H1 (cell line): ENCODE measurements around the gene ADAMTSL2. TPM values are rescaled to one million over a fixed set of nuclear protein-coding genes. Genes with fewer than 3 reads are reported as not detected.
A peak's percentile ranks its signal among the peaks of the same experiment; 100 is the strongest.

Source experiments
- CTCF ChIA-PET: fragments of 300-600 bp; sonication (Branson Sonifier 250); formaldehyde crosslinking; loops from one replicate; lab custom pipeline; 2021; ENCODE audit not compliant: partially characterized antibody; lab: Charles Lee
- POLR2A ChIA-PET: fragments of 300-600 bp; sonication (Branson Sonifier 250); formaldehyde crosslinking; loops from one replicate; lab custom pipeline; 2021; ENCODE audit warnings: inconsistent platforms; ENCODE audit not compliant: partially characterized antibody; lab: Charles Lee
- DNase-seq, 2 experiments: peaks; one replicate each; pipeline versions ENCODE4 v3.0.0 to v3.0.0-alpha.2; 2010 to 2022; ENCODE audit warnings: low spot score in 2 of 2, low read depth in 1 of 2, mixed read lengths in 1 of 2
- FAIRE-seq: peaks from 2 replicates; lab custom pipeline; 2011; peaks lifted over from hg19 to GRCh38; lab: Jason Lieb, UNC
- H2AFZ ChIP-seq: 2 replicates; pipeline ENCODE4 v1.8.1; 2012; ENCODE audit warnings: low read length, inconsistent platforms
- H2AK5ac ChIP-seq: 2 replicates; pipeline ENCODE4 v1.6.1; 2013; ENCODE audit warnings: low read depth, low read length
- H2BK120ac ChIP-seq: replicated peaks from 2 replicates; pipeline ENCODE3; 2013; ENCODE audit warnings: low read depth, low read length, inconsistent platforms
- H2BK12ac ChIP-seq: 2 replicates; pipeline ENCODE4 v1.6.1; 2013; ENCODE audit warnings: low read depth, low read length
- H2BK15ac ChIP-seq: 2 replicates; pipeline ENCODE4 v1.6.1; 2013; ENCODE audit warnings: low read length
- H2BK20ac ChIP-seq: 2 replicates; pipeline ENCODE4 v1.6.1; 2013; ENCODE audit warnings: low read length
- H2BK5ac ChIP-seq: 2 replicates; pipeline ENCODE4 v1.6.1; 2013; ENCODE audit warnings: low read depth, low read length
- H3K14ac ChIP-seq: 2 replicates; pipeline ENCODE4 v1.6.1; 2013; ENCODE audit warnings: inconsistent platforms; ENCODE audit not compliant: insufficient read length
- H3K18ac ChIP-seq: 2 replicates; pipeline ENCODE4 v1.6.1; 2013; ENCODE audit warnings: low read length; ENCODE audit errors: extremely low read depth
- H3K23ac ChIP-seq: 2 replicates; pipeline ENCODE4 v1.6.1; 2013; ENCODE audit warnings: inconsistent platforms; ENCODE audit not compliant: insufficient read length
- H3K23me2 ChIP-seq: 2 replicates; pipeline ENCODE4 v1.6.1; 2013; ENCODE audit warnings: low read depth, low read length
- H3K27ac ChIP-seq: 2 replicates; pipeline ENCODE4 v1.6.1; 2011; ENCODE audit warnings: low read depth, low read length, inconsistent platforms
- H3K27me3 ChIP-seq, 4 experiments: replicated peaks in 1 of 4; 1 replicate in 1 of 4; 2 replicates in 3 of 4; pipeline versions ENCODE4 v1.6.1 to v1.8.1; 2011 to 2013; ENCODE audit warnings: low read length in 3 of 4, mild to moderate bottlenecking in 3 of 4, inconsistent platforms in 2 of 4, mixed read lengths in 2 of 4, moderate library complexity in 1 of 4; ENCODE audit not compliant: control insufficient read depth in 3 of 4, insufficient read depth in 3 of 4; ENCODE audit errors: extremely low read depth in 1 of 4
- H3K36me3 ChIP-seq, 4 experiments: 2 replicates each; pipeline versions ENCODE4 v1.6.1 to v1.8.1; 2011 to 2013; ENCODE audit warnings: mild to moderate bottlenecking in 4 of 4, low read length in 3 of 4, moderate library complexity in 2 of 4, control low read depth in 1 of 4, inconsistent platforms in 1 of 4; ENCODE audit not compliant: insufficient read depth in 4 of 4, control insufficient read depth in 2 of 4
- H3K4ac ChIP-seq: replicated peaks from 2 replicates; pipeline ENCODE3; 2013; ENCODE audit warnings: low read length, low read depth, mixed read lengths, inconsistent platforms; ENCODE audit not compliant: insufficient read length
- H3K4me1 ChIP-seq, 4 experiments: replicated peaks in 1 of 4; 1 replicate in 1 of 4; 2 replicates in 3 of 4; pipeline versions ENCODE4 v1.6.1 to v1.8.1; 2011 to 2013; ENCODE audit warnings: low read length in 3 of 4, inconsistent platforms in 2 of 4, mixed read lengths in 1 of 4; ENCODE audit not compliant: insufficient read depth in 4 of 4, control insufficient read depth in 3 of 4
- H3K4me2 ChIP-seq, 2 experiments: 2 replicates each; pipeline versions ENCODE4 v1.6.1 to v1.8.1; 2011 to 2013; ENCODE audit warnings: low read depth in 2 of 2, low read length in 2 of 2, control low read depth in 1 of 2, inconsistent platforms in 1 of 2, mild to moderate bottlenecking in 1 of 2; ENCODE audit not compliant: insufficient read depth in 1 of 2
- H3K4me3 ChIP-seq, 4 experiments: fragments of 200-600, 300-600 bp in 1 of 4; sonication (generic), shearing (Covaris generic), sonication (Bioruptor Twin) in 1 of 4; 2 replicates each; pipeline versions ENCODE4 v1.5.1 to v1.8.1; 2011 to 2016; ENCODE audit warnings: low read length in 4 of 4, low read depth in 3 of 4, control low read depth in 2 of 4, inconsistent platforms in 2 of 4, mild to moderate bottlenecking in 2 of 4, mixed read lengths in 1 of 4, moderate library complexity in 1 of 4; ENCODE audit not compliant: insufficient read depth in 2 of 4; ENCODE audit errors: extremely low read depth in 1 of 4
- H3K56ac ChIP-seq: replicated peaks from 2 replicates; pipeline ENCODE3; 2013; ENCODE audit warnings: low read depth, mild to moderate bottlenecking, mixed read lengths, low read length, inconsistent platforms; ENCODE audit not compliant: insufficient read length
- H3K79me1 ChIP-seq: 2 replicates; pipeline ENCODE4 v1.6.1; 2013; ENCODE audit warnings: low read depth, low read length, control low read depth
- H3K79me2 ChIP-seq, 2 experiments: 2 replicates each; pipeline versions ENCODE4 v1.6.1 to v1.8.1; 2012 to 2013; ENCODE audit warnings: low read length in 2 of 2, mild to moderate bottlenecking in 2 of 2, inconsistent platforms in 1 of 2; ENCODE audit not compliant: insufficient read depth in 2 of 2, control insufficient read depth in 1 of 2
- H3K9ac ChIP-seq, 4 experiments: replicated peaks in 1 of 4; 1 replicate in 1 of 4; 2 replicates in 3 of 4; pipeline versions ENCODE4 v1.6.1 to v1.8.1; 2011 to 2013; ENCODE audit warnings: low read depth in 3 of 4, low read length in 3 of 4, control low read depth in 2 of 4, mild to moderate bottlenecking in 2 of 4, moderate library complexity in 2 of 4, inconsistent platforms in 1 of 4; ENCODE audit errors: extremely low read depth in 1 of 4
- H3K9me3 ChIP-seq, 2 experiments: 2 replicates each; pipeline versions ENCODE4 v1.6.1 to v1.8.1; 2012 to 2013; ENCODE audit warnings: mild to moderate bottlenecking in 2 of 2, moderate library complexity in 2 of 2, control low read depth in 1 of 2, inconsistent platforms in 1 of 2, low read depth in 1 of 2, low read length in 1 of 2, mixed read lengths in 1 of 2; ENCODE audit not compliant: insufficient read depth in 2 of 2
- H4K20me1 ChIP-seq, 2 experiments: replicated peaks in 1 of 2; 2 replicates each; pipeline versions ENCODE3 to v1.8.1; 2011 to 2013; ENCODE audit warnings: inconsistent platforms in 2 of 2, low read length in 2 of 2, mild to moderate bottlenecking in 1 of 2; ENCODE audit not compliant: insufficient read depth in 2 of 2, control insufficient read depth in 1 of 2
- H4K5ac ChIP-seq: 2 replicates; pipeline ENCODE4 v1.6.1; 2013; ENCODE audit warnings: low read length, low read depth, mixed read lengths, inconsistent platforms; ENCODE audit not compliant: insufficient read length
- H4K8ac ChIP-seq: 2 replicates; pipeline ENCODE4 v1.8.0; 2013; ENCODE audit warnings: mild to moderate bottlenecking, moderate library complexity, low read length, inconsistent platforms; ENCODE audit not compliant: insufficient read depth; ENCODE audit errors: extremely low read depth
- H4K91ac ChIP-seq: replicated peaks from 2 replicates; pipeline ENCODE3; 2013; ENCODE audit warnings: low read length, mixed read lengths, inconsistent platforms; ENCODE audit not compliant: insufficient read length
- BRCA1 ChIP-seq: IDR thresholded peaks from 2 replicates; pipeline ENCODE4 v1.6.1; 2012; ENCODE audit warnings: low read depth, low read length, improper control_type of control experiment
- RAD21 ChIP-seq, 2 experiments: IDR thresholded peaks in 1 of 2; conservative IDR thresholded peaks in 1 of 2; 2 replicates each; pipeline ENCODE4 v1.6.1; 2011; ENCODE audit warnings: low read depth in 2 of 2, low read length in 2 of 2, improper control_type of control experiment in 1 of 2, inconsistent platforms in 1 of 2, mild to moderate bottlenecking in 1 of 2, moderate library complexity in 1 of 2
- SRF ChIP-seq: IDR thresholded peaks from 2 replicates; pipeline ENCODE4 v1.6.1; 2011; ENCODE audit warnings: mild to moderate bottlenecking, low read depth, low read length, moderate library complexity
- WGBS, 2 experiments: shearing (Covaris generic) in 1 of 2; methylation state at CpG; one replicate each; pipeline versions ENCODE4 v1.1.6 to v1.1.7; 2013 to 2015; ENCODE audit warnings: low lambda C conversion rate in 2 of 2, mixed read lengths in 2 of 2, inconsistent platforms in 1 of 2, low coverage in 1 of 2, missing lambda C conversion rate in 1 of 2; ENCODE audit not compliant: insufficient replicate concordance in 2 of 2, insufficient coverage in 1 of 2, insufficient read length in 1 of 2; ENCODE audit errors: extremely low coverage in 1 of 2, missing lambda C conversion rate in 1 of 2; 5-methylcytosine and 5-hydroxymethylcytosine counted together
- polyA plus RNA-seq, 7 experiments: library from polyadenylated mRNA; depleted of rRNA in 3 of 7; stranded (reverse) in 5 of 7; unstranded in 2 of 7; fragments of >200 nt in 5 of 7; fragments of 200-250 nt in 2 of 7; gene quantifications; 1 replicate in 5 of 7; 2 replicates in 1 of 7; 4 replicates in 1 of 7; pipeline versions ENCODE4 v1.2.1 to v1.2.3, GENCODE V29; 2011 to 2013; ENCODE audit warnings: missing spikeins in 2 of 7, mixed read lengths in 2 of 7
- total RNA-seq: library from RNA; stranded (reverse); fragmentation: NEBNext Ultra II Directional; extraction: Animal tissue kit (Norgen Biotek cat#: 25700); gene quantifications from 2 replicates; pipeline ENCODE4 v1.2.1, GENCODE V29; 2021
- TF ChIP-seq, protein P1 (sequence below), 3 experiments: IDR thresholded peaks; 1 replicate in 2 of 3; 2 replicates in 1 of 3; pipeline versions ENCODE4 v1.5.1 to v1.6.1; 2011; ENCODE audit warnings: low read length in 3 of 3, mild to moderate bottlenecking in 3 of 3, inconsistent platforms in 2 of 3, low read depth in 1 of 3, moderate library complexity in 1 of 3; ENCODE audit not compliant: insufficient read depth in 1 of 3; ENCODE audit errors: control extremely low read depth in 1 of 3

The ADAMTSL2 gene
- total and polyA plus RNA-seq, 2 of the 8 experiments (the other 6 are each of a cell fraction or from before 2014, with no cell fraction given) = 0.74 to 0.76 TPM

- Histone ChIP-seq H2BK120ac (no peak overlapping the region), H3K18ac (no peak overlapping the region), H3K79me1 (peaks cover 2% of the 10 kb centered on the region; the same call in 1 of the 2 replicates), H3K27me3 (peaks cover 0 to under 1% (median 0%) of the 10 kb centered on the region in 4 experiments; a peak in 1 of 7 replicates), H3K36me3 (peaks cover 0 to 3% (median 0%) of the 10 kb centered on the region in 4 experiments; a peak in 1 of 8 replicates), H3K4me2 (no peak overlapping the region), H3K79me2 (no peaks in the 10 kb centered on the region; a peak in 1 of 4 replicates), H4K20me1 (peaks cover 0 to 11% of the 10 kb centered on the region in 2 experiments), H2BK5ac (no peak overlapping the region), H3K23me2 (peaks cover 9% of the 10 kb centered on the region), H3K4me1 (no peaks in the 10 kb centered on the region; a peak in 1 of 7 replicates), H2BK20ac (no peak overlapping the region), H3K27ac (no peak overlapping the region), H2BK15ac (no peak overlapping the region), H4K5ac (no peak overlapping the region), H3K14ac (no peak overlapping the region), H2BK12ac (no peak overlapping the region), H3K23ac (no peak overlapping the region), H3K4ac (no peak overlapping the region), H4K91ac (no peak overlapping the region), H2AFZ (no peak overlapping the region), H3K9ac (no peak overlapping the region), H2AK5ac (no peak overlapping the region), H3K56ac (no peak overlapping the region), H4K8ac (peak overlapping the region; percentile 35; the same call in 1 of the 2 replicates), H3K9me3 (peaks cover 0 to 2% of the 10 kb centered on the region in 2 experiments; a peak in 1 of 4 replicates), H3K4me3 (no peak overlapping the region)
- CTCF ChIA-PET = interaction anchor here (0.9 to 2.7 kb wide), 5 partner anchors 10 to 221 kb away, joined by 3 to 13 read pairs (median 3); no protein-coding TSS in a partner anchor
- 88% methylated on average over 10 of the region's 11 CpGs; no CpG with 5 or more reads in 1 of the 2 experiments for WGBS, 2 experiments
- FAIRE-seq (no peak), DNase-seq (no peak)
- TF ChIP-seq RAD21 (IDR thresholded peaks at IDR 0.05 in 1 of 2, conservative IDR thresholded peaks at IDR 0.05 in 1 of 2; ENCODE audit: low read depth in 2 of 2, low read length in 2 of 2) = no peak
- no peak for TF ChIP-seq SRF
- TF ChIP-seq BRCA1 = no peak
- TF ChIP-seq, protein P1, sequence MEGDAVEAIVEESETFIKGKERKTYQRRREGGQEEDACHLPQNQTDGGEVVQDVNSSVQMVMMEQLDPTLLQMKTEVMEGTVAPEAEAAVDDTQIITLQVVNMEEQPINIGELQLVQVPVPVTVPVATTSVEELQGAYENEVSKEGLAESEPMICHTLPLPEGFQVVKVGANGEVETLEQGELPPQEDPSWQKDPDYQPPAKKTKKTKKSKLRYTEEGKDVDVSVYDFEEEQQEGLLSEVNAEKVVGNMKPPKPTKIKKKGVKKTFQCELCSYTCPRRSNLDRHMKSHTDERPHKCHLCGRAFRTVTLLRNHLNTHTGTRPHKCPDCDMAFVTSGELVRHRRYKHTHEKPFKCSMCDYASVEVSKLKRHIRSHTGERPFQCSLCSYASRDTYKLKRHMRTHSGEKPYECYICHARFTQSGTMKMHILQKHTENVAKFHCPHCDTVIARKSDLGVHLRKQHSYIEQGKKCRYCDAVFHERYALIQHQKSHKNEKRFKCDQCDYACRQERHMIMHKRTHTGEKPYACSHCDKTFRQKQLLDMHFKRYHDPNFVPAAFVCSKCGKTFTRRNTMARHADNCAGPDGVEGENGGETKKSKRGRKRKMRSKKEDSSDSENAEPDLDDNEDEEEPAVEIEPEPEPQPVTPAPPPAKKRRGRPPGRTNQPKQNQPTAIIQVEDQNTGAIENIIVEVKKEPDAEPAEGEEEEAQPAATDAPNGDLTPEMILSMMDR (IDR thresholded peaks at IDR 0.05; ENCODE audit: control extremely low read depth in 1 of 3, insufficient read depth in 1 of 3, low read depth in 1 of 3, low read length in 3 of 3) = peak in 1 of 3 experiments; percentile 1; a peak in 1 of 4 replicates
- POLR2A ChIA-PET = no interaction called here
Observed at GRCh38 chr9:133493428-133493827, 41.1 kb upstream of the ADAMTSL2 start.
